Panc1 (cell line): ENCODE results near the gene RAP1GDS1. TPM values are rescaled to one million over a fixed set of nuclear protein-coding genes. Genes with fewer than 3 reads are reported as not detected.

ENCODE experiments used
- ATAC-seq: fragments of 200-7000 bp; cut with Tn5 transposase; 2 replicates; pipeline ENCODE4 v1.9.1; 2020; ENCODE audit warnings: mild to moderate bottlenecking, moderate library complexity
- BruUV-seq: library from RNA; stranded (reverse); fragments of 400-500 nt; replicated peaks from 2 replicates; lab custom pipeline; 2021; lab: Mats Ljungman, UMichigan
- CTCF ChIA-PET: fragments of 300-600 bp; sonication (Branson Sonifier 250); formaldehyde crosslinking; loops from one replicate; lab custom pipeline; 2022; ENCODE audit warnings: antibody characterized with exemption; lab: Charles Lee
- POLR2A ChIA-PET: fragments of 300-600 bp; sonication (Branson Sonifier 250); formaldehyde crosslinking; loops from one replicate; lab custom pipeline; 2022; ENCODE audit warnings: antibody characterized with exemption; lab: Charles Lee
- DNase-seq: peaks from one replicate; pipeline ENCODE4 v3.0.0-alpha.2; 2010; ENCODE audit warnings: low read depth, low spot score
- H3K27ac ChIP-seq: 2 replicates; pipeline ENCODE4 v1.5.1; 2011; ENCODE audit warnings: mild to moderate bottlenecking, low read length, inconsistent platforms
- H3K27me3 ChIP-seq: fragments of 200-500 bp; sonication (Bioruptor generic); 2 replicates; pipeline ENCODE4 v1.6.0; 2014; ENCODE audit warnings: low read length, inconsistent platforms; ENCODE audit not compliant: control insufficient read depth, insufficient read depth
- H3K36me3 ChIP-seq: fragments of 200-500 bp; sonication (Bioruptor generic); 2 replicates; pipeline ENCODE4 v1.5.1; 2014; ENCODE audit warnings: inconsistent platforms, mild to moderate bottlenecking, low read length, moderate library complexity; ENCODE audit not compliant: control insufficient read depth, insufficient read depth
- H3K4me1 ChIP-seq: 2 replicates; pipeline ENCODE4 v1.5.1; 2011; ENCODE audit warnings: inconsistent platforms, mild to moderate bottlenecking, low read length, moderate library complexity; ENCODE audit not compliant: control insufficient read depth, insufficient read depth
- H3K4me3 ChIP-seq, 2 experiments: 2 replicates each; pipeline ENCODE4 v1.5.1; 2011 to 2012; ENCODE audit warnings: low read depth in 2 of 2, low read length in 2 of 2, mild to moderate bottlenecking in 2 of 2, inconsistent platforms in 1 of 2, moderate library complexity in 1 of 2
- H3K9me3 ChIP-seq: fragments of 200-500 bp; sonication (Bioruptor generic); 2 replicates; pipeline ENCODE4 v1.5.1; 2014; ENCODE audit warnings: low read depth, mild to moderate bottlenecking, inconsistent platforms, low read length, moderate library complexity; ENCODE audit not compliant: control insufficient read depth, insufficient read depth
- CTCF ChIP-seq: fragments of 450-650 bp; IDR thresholded peaks from 2 replicates; pipeline ENCODE4 v1.5.1; 2017; ENCODE audit warnings: mild to moderate bottlenecking
- POLR2AphosphoS5 ChIP-seq: IDR thresholded peaks from 2 replicates; pipeline ENCODE4 v1.6.1; 2012; ENCODE audit warnings: mild to moderate bottlenecking, low read depth, low read length, moderate library complexity
- SIN3A ChIP-seq: IDR thresholded peaks from 2 replicates; pipeline ENCODE4 v1.6.1; 2012; ENCODE audit warnings: low read depth, mild to moderate bottlenecking, low read length, moderate library complexity, borderline replicate concordance; ENCODE audit not compliant: insufficient read depth
- TCF7L2 ChIP-seq: IDR thresholded peaks from 2 replicates; pipeline ENCODE4 v1.6.1; 2011; ENCODE audit warnings: mild to moderate bottlenecking, low read depth, low read length, inconsistent platforms
- in situ Hi-C: cut with HindIII; loops from 2 replicates; pipeline ENCODE4 v1.10.0; 2016; ENCODE audit warnings: low sequenced_read_pairs, low pct_unique_long_range_greater_than_20kb
- intact Hi-C: fragments of 100-400 bp; cut with micrococcal nuclease; formaldehyde crosslinking; loops from one replicate; pipeline ENCODE4 v1.10.0; 2022; ENCODE audit not compliant: unreplicated experiment
- total RNA-seq: library from RNA; stranded (reverse); gene quantifications from one replicate; pipeline ENCODE4 v1.2.1, GENCODE V29; 2021; ENCODE audit not compliant: unreplicated experiment
- TF ChIP-seq, protein P1 (sequence below), 2 experiments: IDR thresholded peaks; 2 replicates each; pipeline ENCODE4 v1.6.1; 2011 to 2012; ENCODE audit warnings: low read depth in 2 of 2, control low read depth in 1 of 2, low read length in 1 of 2, mild to moderate bottlenecking in 1 of 2, moderate library complexity in 1 of 2; ENCODE audit not compliant: insufficient read depth in 1 of 2

RAP1GDS1 gene
- total RNA-seq, 1 experiment from 2014 or later, result 39.7 TPM

GRCh38 chr4:98480535-98480934, 219.4 kb downstream of the RAP1GDS1 start:
- no TSS peak for BruUV-seq
- no peaks in the 10 kb centered on the region for H3K27me3 ChIP-seq
- in situ Hi-C loops, result no loop called here
- TF ChIP-seq CTCF (no peak), SIN3A (no peak), TCF7L2 (no peak), POLR2AphosphoS5 (no peak)
- TF ChIP-seq, protein P1, sequence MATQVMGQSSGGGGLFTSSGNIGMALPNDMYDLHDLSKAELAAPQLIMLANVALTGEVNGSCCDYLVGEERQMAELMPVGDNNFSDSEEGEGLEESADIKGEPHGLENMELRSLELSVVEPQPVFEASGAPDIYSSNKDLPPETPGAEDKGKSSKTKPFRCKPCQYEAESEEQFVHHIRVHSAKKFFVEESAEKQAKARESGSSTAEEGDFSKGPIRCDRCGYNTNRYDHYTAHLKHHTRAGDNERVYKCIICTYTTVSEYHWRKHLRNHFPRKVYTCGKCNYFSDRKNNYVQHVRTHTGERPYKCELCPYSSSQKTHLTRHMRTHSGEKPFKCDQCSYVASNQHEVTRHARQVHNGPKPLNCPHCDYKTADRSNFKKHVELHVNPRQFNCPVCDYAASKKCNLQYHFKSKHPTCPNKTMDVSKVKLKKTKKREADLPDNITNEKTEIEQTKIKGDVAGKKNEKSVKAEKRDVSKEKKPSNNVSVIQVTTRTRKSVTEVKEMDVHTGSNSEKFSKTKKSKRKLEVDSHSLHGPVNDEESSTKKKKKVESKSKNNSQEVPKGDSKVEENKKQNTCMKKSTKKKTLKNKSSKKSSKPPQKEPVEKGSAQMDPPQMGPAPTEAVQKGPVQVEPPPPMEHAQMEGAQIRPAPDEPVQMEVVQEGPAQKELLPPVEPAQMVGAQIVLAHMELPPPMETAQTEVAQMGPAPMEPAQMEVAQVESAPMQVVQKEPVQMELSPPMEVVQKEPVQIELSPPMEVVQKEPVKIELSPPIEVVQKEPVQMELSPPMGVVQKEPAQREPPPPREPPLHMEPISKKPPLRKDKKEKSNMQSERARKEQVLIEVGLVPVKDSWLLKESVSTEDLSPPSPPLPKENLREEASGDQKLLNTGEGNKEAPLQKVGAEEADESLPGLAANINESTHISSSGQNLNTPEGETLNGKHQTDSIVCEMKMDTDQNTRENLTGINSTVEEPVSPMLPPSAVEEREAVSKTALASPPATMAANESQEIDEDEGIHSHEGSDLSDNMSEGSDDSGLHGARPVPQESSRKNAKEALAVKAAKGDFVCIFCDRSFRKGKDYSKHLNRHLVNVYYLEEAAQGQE (IDR thresholded peaks at IDR 0.05; ENCODE audit: insufficient read depth in 1 of 2, low read depth in 2 of 2, low read length in 1 of 2), result no peak
- ChIA-PET POLR2A (no interaction called here), CTCF (no interaction called here)
- no peaks in the 10 kb centered on the region for H3K9me3 ChIP-seq
- H3K4me3 ChIP-seq, result no peak overlapping the region
- intact Hi-C loops, result no loop called here
- ATAC-seq (no peak), DNase-seq (no peak)
- peaks cover 10% of the 10 kb centered on the region for H3K4me1 ChIP-seq
- H3K36me3 ChIP-seq, result no peaks in the 10 kb centered on the region
- no peak overlapping the region for H3K27ac ChIP-seq

DNA sequence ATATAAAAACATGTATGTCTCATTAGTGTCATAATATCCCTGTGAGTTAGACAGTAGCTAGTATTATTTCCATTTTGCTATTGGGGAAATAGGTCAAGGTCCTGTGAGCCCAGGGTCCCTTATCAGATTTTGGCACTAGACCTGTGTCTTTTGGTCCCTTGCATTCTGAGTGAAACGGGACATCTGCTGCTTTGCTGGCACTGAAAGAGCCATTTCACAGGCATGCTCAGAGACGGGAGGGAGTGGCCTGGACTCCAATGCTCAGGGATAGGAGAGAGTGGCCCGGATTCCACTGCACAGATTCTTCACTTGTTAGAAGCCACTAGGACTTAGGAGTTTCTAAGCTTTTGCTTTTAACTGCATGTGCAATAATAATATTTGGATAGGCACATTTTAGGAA, 220.0 kb downstream of the RAP1GDS1 start:
- ATAC-seq, result no peak

More for the DNA sequence above, 220.0 kb downstream of the RAP1GDS1 start:
- TF ChIP-seq POLR2AphosphoS5 (no peak), CTCF (no peak), TCF7L2 (no peak), SIN3A (no peak)
- TF ChIP-seq, protein P1 (IDR thresholded peaks at IDR 0.05; ENCODE audit: insufficient read depth in 1 of 2, low read depth in 2 of 2, low read length in 1 of 2), result no peak
- in situ Hi-C loops (no loop called here), intact Hi-C loops (no loop called here)
- ChIA-PET CTCF (no interaction called here), POLR2A (no interaction called here)
- Histone ChIP-seq H3K9me3 (no peaks in the 10 kb centered on the region), H3K36me3 (no peaks in the 10 kb centered on the region), H3K4me3 (no peak overlapping the region), H3K27ac (no peak overlapping the region), H3K27me3 (no peaks in the 10 kb centered on the region), H3K4me1 (peaks cover 10% of the 10 kb centered on the region)
- BruUV-seq, result no TSS peak
- no peak for DNase-seq
